Left lung (tissue), 8 donors: ENCODE results near the gene CCDC146. TPM values are rescaled to one million over a fixed set of nuclear protein-coding genes. Genes with fewer than 3 reads are reported as not detected.

ENCODE experiments used
- polyA plus RNA-seq, 6 donors: library from polyadenylated mRNA; unstranded; fragments of 120-200 nt; gene quantifications; one replicate each; pipeline ENCODE4 v1.2.1, GENCODE V29; 2013; ENCODE audit not compliant: insufficient read length in 6 of 6
- total RNA-seq, 2 donors: library from RNA; stranded (reverse); fragmentation: NEBNext Ultra II Directional; extraction: Animal tissue kit (Norgen Biotek cat#: 25700); gene quantifications; one replicate each; pipeline ENCODE4 v1.2.1, GENCODE V29; 2021
- donor health status: DM: no; HTN: yes; CAD: no.
- donor health status: DM: no; HTN: no; CAD: no.

Gene CCDC146
- total and polyA plus RNA-seq, 8 donors, result 3.9 to 29.8 (median 18.7) TPM

Other genes starting within 250 kb of the CCDC146 start
- gene SPDYE17, start 90.3 kb upstream of the CCDC146 start, total RNA-seq, result not detected
- not detected for gene SPDYE17, start 90.3 kb upstream of the CCDC146 start, polyA plus RNA-seq
- under 1 TPM; 0.44 to 0.81 TPM for gene SPDYE18, start 60.1 kb upstream of the CCDC146 start, total RNA-seq
- gene SPDYE18, start 60.1 kb upstream of the CCDC146 start, polyA plus RNA-seq, result 1 to 10 TPM in 5 of 6 donors, under 1 TPM in 1; 0.72 to 1.8 (median 1.2) TPM
- 10 to 100 TPM; 21.0 to 29.1 TPM for gene FGL2, start 77.2 kb downstream of the CCDC146 start, total RNA-seq
- 1 to 10 TPM; 6.0 to 9.5 (median 7.6) TPM for gene FGL2, start 77.2 kb downstream of the CCDC146 start, polyA plus RNA-seq